Cardiac muscle cell (in vitro differentiated cells and primary cell): ENCODE data around the gene MAGEB10. TPM values are rescaled to one million over a fixed set of nuclear protein-coding genes. Genes with fewer than 3 reads are reported as not detected.

Source experiments
- DNase-seq, 2 donors: peaks; one replicate each; pipeline versions ENCODE4 v3.0.0 to v3.0.0-alpha.2; 2010 to 2017; ENCODE audit warnings: low read depth in 1 of 2, low spot score in 1 of 2
- H3K27ac ChIP-seq: fragments of 200-600 bp; sonication (generic); 2 replicates; pipeline ENCODE4 v1.5.1; 2016
- H3K27me3 ChIP-seq: fragments of 200-600 bp; sonication (generic); 2 replicates; pipeline ENCODE4 v1.6.0; 2016; ENCODE audit warnings: control low read depth
- H3K36me3 ChIP-seq: fragments of 200-600 bp; sonication (generic); 2 replicates; pipeline ENCODE4 v1.5.1; 2016; ENCODE audit warnings: control low read depth
- H3K4me1 ChIP-seq: fragments of 200-600 bp; sonication (generic); 2 replicates; pipeline ENCODE4 v1.8.1; 2017; ENCODE audit warnings: low read depth, mild to moderate bottlenecking, mixed run types
- H3K4me3 ChIP-seq: fragments of 200-600 bp; sonication (generic); 2 replicates; pipeline ENCODE4 v1.5.1; 2016; ENCODE audit warnings: mild to moderate bottlenecking
- H3K9me3 ChIP-seq: fragments of 200-600 bp; sonication (generic); 2 replicates; pipeline ENCODE4 v1.5.1; 2017; ENCODE audit warnings: low read depth, mild to moderate bottlenecking, control low read depth
- polyA plus RNA-seq: library from polyadenylated mRNA; unstranded; fragments of >200 nt; fragmentation: Nextera tagmentation; extraction: Ambion mirVana; gene quantifications from 2 replicates; pipeline ENCODE4 v1.2.1, GENCODE V29; 2016
- total RNA-seq: library from RNA; depleted of rRNA; stranded (reverse); fragments of >200 nt; gene quantifications from 2 replicates; pipeline ENCODE4 v1.2.3, GENCODE V29; 2016
- TF ChIP-seq, protein P1 (sequence below): IDR thresholded peaks from 2 replicates; pipeline ENCODE4 v1.5.1; 2012; ENCODE audit warnings: low read depth, mild to moderate bottlenecking, low read length

MAGEB10 gene
- total and polyA plus RNA-seq, 2 experiments from 2014 or later: not detected

DNA sequence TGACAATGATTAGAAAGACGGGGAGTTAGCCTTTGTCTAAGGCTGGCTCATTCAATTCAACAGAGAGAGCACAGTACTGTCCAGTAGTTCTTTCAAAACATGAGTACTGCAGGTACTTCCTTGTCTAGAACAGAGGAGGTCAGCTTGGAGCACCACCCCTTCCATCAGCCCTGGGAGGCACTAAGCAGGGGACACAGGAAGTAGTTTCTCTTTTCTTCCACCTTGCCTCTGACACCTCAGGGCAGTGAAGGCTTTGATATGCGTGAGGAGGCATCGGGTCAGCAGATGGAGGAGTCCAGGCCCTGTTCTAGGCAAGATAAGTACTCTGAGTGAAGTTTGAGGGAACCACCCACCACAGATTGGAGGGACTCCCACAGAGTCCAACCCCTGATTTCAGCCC lies 33.1 kb downstream of the MAGEB10 start:
- Histone ChIP-seq H3K4me1 (no peaks in the 10 kb centered on the region), H3K36me3 (no peaks in the 10 kb centered on the region), H3K9me3 (no peaks in the 10 kb centered on the region), H3K27me3 (no peaks in the 10 kb centered on the region), H3K27ac (no peak overlapping the region), H3K4me3 (no peak overlapping the region)
- no peak for DNase-seq
- TF ChIP-seq, protein P1, sequence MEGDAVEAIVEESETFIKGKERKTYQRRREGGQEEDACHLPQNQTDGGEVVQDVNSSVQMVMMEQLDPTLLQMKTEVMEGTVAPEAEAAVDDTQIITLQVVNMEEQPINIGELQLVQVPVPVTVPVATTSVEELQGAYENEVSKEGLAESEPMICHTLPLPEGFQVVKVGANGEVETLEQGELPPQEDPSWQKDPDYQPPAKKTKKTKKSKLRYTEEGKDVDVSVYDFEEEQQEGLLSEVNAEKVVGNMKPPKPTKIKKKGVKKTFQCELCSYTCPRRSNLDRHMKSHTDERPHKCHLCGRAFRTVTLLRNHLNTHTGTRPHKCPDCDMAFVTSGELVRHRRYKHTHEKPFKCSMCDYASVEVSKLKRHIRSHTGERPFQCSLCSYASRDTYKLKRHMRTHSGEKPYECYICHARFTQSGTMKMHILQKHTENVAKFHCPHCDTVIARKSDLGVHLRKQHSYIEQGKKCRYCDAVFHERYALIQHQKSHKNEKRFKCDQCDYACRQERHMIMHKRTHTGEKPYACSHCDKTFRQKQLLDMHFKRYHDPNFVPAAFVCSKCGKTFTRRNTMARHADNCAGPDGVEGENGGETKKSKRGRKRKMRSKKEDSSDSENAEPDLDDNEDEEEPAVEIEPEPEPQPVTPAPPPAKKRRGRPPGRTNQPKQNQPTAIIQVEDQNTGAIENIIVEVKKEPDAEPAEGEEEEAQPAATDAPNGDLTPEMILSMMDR: no peak

DNA sequence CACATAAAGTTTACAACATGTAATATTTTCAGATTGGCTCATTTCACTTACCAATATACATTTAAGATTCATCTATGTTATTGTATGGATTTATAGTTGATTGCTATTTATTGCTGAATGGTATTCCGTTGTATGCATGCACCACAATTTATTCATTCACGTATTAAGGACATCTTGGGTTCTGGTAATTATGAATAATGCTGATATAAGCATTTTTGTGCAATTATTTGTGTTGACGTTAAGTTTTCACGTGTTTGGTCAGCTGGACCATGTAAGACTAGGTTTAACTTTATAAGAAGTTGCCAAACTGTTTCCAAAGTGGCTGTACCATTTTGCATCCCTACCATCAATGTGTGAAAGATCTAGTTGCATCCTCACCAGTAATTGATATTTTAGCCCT lies 35.1 kb downstream of the MAGEB10 start:
- no peak for DNase-seq
- TF ChIP-seq, protein P1: no peak
- H3K4me1 ChIP-seq: no peaks in the 10 kb centered on the region
- H3K27ac ChIP-seq: no peak overlapping the region
- H3K27me3 ChIP-seq: no peaks in the 10 kb centered on the region
- no peak overlapping the region for H3K4me3 ChIP-seq
- no peaks in the 10 kb centered on the region for H3K9me3 ChIP-seq
- no peaks in the 10 kb centered on the region for H3K36me3 ChIP-seq

DNA sequence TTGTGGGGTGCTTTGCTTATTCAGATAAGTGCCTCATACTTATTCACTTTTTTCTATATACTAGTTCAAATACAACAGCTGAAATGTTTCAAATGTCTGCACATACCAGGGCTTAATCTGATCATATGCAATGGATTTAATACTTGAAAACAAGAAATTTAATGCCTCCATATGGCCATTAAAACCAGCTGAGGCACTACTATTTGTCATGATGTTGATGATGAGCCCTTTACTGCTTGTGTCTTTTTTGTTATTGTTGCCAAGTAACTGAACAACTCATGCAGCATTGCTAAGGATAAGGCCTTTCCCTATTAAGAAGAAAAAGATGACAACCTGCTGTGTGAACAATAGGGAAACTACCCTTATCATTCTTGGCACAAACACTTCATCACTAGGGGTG lies 52.5 kb downstream of the MAGEB10 start:
- no peaks in the 10 kb centered on the region for H3K36me3 ChIP-seq
- TF ChIP-seq, protein P1: no peak
- H3K4me3 ChIP-seq: no peak overlapping the region
- peaks cover 6% of the 10 kb centered on the region for H3K27me3 ChIP-seq
- DNase-seq: no peak
- H3K9me3 ChIP-seq: no peaks in the 10 kb centered on the region
- no peak overlapping the region for H3K27ac ChIP-seq
- H3K4me1 ChIP-seq: no peaks in the 10 kb centered on the region

DNA sequence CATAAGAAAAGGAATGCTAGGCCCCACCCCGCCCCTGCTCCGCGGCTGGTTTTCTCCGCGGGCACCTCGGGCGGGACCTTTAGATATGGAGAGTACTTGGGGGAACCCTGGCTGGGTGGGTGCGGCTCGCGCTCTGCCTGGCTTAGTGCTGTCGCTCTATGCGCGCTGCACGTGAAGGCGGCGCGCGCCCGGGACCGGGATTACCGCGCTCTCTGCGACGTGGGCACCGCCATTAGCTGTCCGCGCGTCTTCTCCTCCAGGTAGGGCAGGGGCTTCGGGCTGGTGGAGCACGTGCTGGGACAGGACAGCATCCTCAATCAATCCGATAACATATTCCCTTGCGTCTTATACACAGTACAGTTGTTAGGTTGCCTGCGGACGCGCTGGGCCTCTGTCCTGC lies 56.0 kb downstream of the MAGEB10 start:
- H3K27me3 ChIP-seq: peaks cover 6% of the 10 kb centered on the region
- TF ChIP-seq, protein P1: no peak
- H3K27ac ChIP-seq: no peak overlapping the region
- no peak overlapping the region for H3K4me3 ChIP-seq
- H3K36me3 ChIP-seq: no peaks in the 10 kb centered on the region
- H3K4me1 ChIP-seq: no peaks in the 10 kb centered on the region
- no peak for DNase-seq
- H3K9me3 ChIP-seq: no peaks in the 10 kb centered on the region

Other genes starting within 250 kb of the MAGEB10 start
- gene DCAF8L2, start 217.6 kb upstream of the MAGEB10 start, total RNA-seq: not detected in 2 replicates
- gene DCAF8L2, start 217.6 kb upstream of the MAGEB10 start, polyA plus RNA-seq: not detected in 2 replicates
- gene DCAF8L1, start 173.5 kb downstream of the MAGEB10 start, total RNA-seq: not detected in 2 replicates
- not detected in 2 replicates for gene DCAF8L1, start 173.5 kb downstream of the MAGEB10 start, polyA plus RNA-seq